ENCODE measurements around the gene COL18A1.
A peak's percentile ranks its signal among the peaks of the same experiment; 100 is the strongest.
"Not testable (repeated sequence)": the region's sequence is repeated elsewhere in the genome, so short reads cannot be mapped to it uniquely, and the experiment has no call there.

Gene COL18A1

GRCh38 chr21:45366931-45367401 is 38.0 kb upstream of the COL18A1 start:
- DNase-seq (ENCODE audit: low read depth, low spot score) = no peak
- no peak overlapping the region for H3K27ac ChIP-seq

DNA sequence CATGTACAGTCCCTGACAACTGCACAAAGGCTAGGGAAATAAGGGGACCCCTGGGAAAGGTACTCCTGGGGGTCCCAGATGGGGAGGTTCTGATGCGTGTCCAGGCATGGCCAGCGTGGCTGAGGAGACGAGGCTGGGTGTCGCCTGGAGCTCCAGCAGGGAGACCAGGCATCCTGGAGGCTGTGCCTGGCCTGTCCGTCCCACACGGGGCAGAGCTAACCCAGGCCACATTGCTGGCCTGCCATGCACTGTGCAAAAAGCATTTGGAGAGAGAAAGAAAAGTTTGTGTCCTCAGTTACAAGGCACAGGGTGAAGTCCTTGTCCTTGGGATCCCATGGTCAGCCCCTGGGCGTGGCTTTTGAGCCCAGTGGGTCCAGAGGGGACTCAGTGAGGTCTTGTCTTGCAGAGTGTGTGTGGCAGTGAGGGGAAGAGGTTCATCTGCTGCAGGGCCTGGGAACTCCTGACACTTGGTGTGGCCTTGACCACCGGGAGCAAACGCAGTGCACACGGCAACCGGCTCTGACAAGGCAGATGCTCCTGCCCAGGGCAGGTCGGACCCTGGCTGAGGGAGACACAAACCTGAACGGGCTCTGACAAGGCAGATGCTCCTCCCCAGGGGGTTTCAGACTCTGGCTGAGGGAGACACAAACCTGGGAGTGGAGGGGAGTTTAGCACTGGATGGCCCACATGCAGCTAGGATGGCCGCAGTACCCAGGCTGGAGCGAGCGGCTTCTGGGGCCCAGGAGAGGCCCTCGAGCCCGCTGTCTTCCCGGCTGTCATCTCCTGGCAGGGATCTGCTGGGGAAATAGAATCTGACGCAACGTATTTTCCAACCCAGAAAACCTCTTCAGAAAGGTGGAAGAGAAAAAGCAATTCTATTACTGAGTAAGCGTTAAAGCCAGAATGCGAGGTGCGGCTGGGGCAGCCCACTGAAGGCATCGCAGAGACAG is 37.3 kb upstream of the COL18A1 start:
- DNase-seq (ENCODE audit: low read depth, low spot score) = no peak
- H3K27ac ChIP-seq = no peak overlapping the region

GRCh38 chr21:45369018-45369417 is 35.9 kb upstream of the COL18A1 start:
- not testable (repeated sequence) for H3K27ac ChIP-seq; DNase-seq (ENCODE audit: low read depth, low spot score)

DNA sequence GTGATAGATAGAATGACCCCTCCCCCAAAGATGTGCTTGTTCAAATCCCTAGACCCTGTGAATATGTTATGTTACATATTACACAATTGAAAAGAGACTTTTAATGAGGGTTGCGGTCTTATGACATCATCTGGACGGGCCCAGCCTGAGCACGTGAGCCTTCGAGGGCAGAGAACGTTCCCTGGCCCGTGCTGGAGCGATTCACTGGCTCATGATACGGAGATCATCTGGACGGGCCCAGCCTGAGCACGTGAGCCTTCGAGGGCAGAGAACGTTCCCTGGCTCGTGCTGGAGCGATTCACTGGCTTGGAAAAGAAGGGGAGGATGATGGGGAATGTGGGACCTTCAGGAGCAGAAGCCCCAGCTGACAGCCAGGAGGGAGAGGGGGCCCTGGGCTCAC is 34.4 kb upstream of the COL18A1 start:
- no peak for DNase-seq (ENCODE audit: low read depth, low spot score)
- H3K27ac ChIP-seq = no peak overlapping the region

DNA sequence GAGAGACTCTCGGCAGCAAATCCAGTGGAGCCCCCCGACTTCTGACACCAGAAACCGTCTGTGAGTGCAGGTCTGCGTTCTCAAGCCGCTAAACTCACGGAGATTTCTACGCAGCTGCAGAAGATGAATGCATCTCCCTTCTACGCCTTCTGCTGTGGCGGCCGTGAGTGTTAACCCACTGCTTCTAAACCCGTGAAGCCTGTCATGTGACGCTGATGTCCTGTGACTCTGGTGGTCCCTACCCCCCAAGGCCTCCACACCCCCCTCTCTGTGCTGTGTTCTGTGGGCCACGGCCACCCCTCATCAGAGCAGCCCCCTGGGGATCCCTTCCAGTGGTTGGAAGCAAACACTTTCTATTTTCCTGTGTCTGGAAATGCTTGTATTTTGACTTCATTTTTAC is 33.9 kb upstream of the COL18A1 start:
- DNase-seq (ENCODE audit: low read depth, low spot score) = no peak
- no peak overlapping the region for H3K27ac ChIP-seq

GRCh38 chr21:45371655-45372054 is 33.3 kb upstream of the COL18A1 start:
- H3K27ac ChIP-seq = no peak overlapping the region
- DNase-seq (ENCODE audit: low read depth, low spot score) = no peak

DNA sequence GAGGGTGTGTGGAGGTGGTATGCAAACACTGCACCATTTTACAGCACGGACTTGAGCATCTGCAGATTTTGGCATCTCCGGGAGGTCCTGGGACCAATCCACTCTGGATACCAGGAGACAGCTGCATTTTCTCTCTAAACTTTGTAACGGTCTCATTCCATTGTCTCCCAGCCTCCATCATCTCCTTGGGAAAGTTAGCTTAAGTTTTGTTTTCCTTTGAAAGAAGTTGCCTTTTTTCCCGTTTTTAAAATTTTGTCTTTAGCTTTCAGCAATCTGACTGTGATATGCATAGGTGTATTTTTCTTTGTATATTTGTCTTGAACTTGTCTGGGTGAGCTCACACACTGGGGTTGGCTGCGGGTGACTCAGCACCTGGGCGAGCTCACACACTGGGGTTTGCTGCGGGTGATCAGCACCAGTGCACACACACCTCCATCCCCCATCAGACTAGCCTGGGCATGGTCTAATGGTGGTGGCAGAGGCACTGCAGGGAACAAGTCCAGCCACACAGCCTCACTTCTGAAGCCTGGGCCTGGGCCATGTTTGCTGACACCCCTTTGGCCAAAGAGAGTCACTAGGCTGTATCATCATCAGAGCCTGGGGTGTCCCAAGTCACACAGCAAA is 32.1 kb upstream of the COL18A1 start:
- peak; percentile 75 for DNase-seq (ENCODE audit: low read depth, low spot score)
- H3K27ac ChIP-seq = peak overlapping the region; percentile 42

GRCh38 chr21:45373991-45374816 is 30.8 kb upstream of the COL18A1 start:
- no peak overlapping the region for H3K27ac ChIP-seq
- no peak for DNase-seq (ENCODE audit: low read depth, low spot score)

GRCh38 chr21:45374826-45375455 is 30.0 kb upstream of the COL18A1 start:
- no peak overlapping the region for H3K27ac ChIP-seq
- DNase-seq (ENCODE audit: low read depth, low spot score) = no peak

- H3K27ac ChIP-seq = no peak overlapping the region
- no peak for DNase-seq (ENCODE audit: low read depth, low spot score)
These were observed 28.3 kb upstream of the COL18A1 start for GRCh38 chr21:45376459-45377324.

GRCh38 chr21:45377325-45377709 is 27.6 kb upstream of the COL18A1 start:
- H3K27ac ChIP-seq = no peak overlapping the region
- no peak for DNase-seq (ENCODE audit: low read depth, low spot score)

- no peak for DNase-seq (ENCODE audit: low read depth, low spot score)
- no peak overlapping the region for H3K27ac ChIP-seq
These were observed 27.1 kb upstream of the COL18A1 start for GRCh38 chr21:45377866-45378257.

GRCh38 chr21:45378258-45378966 is 26.6 kb upstream of the COL18A1 start:
- no peak for DNase-seq (ENCODE audit: low read depth, low spot score)
- H3K27ac ChIP-seq = no peak overlapping the region

GRCh38 chr21:45379171-45379900 is 25.6 kb upstream of the COL18A1 start:
- H3K27ac ChIP-seq = no peak overlapping the region
- no peak for DNase-seq (ENCODE audit: low read depth, low spot score)

DNA sequence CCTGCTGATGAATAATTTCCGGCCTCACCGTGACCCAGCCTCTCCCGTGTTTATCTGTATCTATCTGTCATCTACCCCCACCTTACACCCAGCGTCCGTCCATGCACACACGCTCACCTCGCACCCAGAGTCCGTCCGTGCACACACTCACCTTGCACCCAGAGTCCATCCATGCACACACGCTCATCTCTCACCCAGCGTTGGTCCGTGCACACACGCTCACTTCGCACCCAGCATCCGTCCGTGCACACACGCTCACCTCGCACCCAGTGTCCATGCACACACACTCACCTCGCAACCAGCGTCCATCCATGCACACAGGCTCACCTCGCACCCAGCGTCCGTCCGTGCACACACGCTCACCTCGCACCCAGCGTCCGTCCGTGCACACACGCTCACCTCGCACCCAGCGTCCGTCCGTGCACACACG is 25.0 kb upstream of the COL18A1 start:
- DNase-seq (ENCODE audit: low read depth, low spot score) = no peak
- no peak overlapping the region for H3K27ac ChIP-seq

- no peak for DNase-seq (ENCODE audit: low read depth, low spot score)
- H3K27ac ChIP-seq = no peak overlapping the region
These were observed 24.4 kb upstream of the COL18A1 start for GRCh38 chr21:45380566-45380965.

DNA sequence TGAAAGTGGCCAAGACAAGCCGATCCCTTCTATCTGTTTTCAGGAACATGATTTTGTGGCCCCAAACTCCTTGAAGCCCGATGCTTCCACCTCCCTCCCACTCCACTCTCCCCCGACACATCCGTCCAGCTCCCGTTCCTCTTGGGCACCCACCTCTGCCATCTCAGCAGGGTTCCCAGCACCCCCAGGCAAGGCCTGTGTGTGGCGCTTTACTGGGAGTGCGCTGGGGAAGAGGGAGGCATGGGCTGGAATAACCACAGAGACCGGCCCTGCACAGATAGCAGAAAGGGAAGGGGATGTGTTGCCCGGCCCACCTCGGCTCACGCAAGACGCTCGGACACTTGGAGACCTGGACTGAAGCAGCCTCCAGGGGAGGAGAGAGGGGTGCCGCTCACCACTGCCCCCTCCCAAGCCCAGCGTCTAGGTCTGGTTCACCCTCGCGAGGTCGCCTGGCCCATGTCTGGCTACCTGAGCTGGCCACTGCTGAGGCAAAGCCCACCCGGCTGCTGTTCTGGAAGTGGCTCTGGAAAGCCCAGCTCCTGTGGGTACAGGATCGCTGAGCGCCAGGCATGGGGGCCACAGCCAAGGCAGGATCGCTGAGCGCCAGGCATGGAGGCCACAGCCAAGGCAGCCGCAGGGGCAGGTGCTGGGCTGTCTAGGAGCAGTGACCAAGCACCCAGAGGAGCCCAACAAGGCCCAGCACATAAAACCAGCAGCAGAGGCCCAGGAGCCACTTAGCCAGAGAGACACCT is 23.8 kb upstream of the COL18A1 start:
- no peak overlapping the region for H3K27ac ChIP-seq
- DNase-seq (ENCODE audit: low read depth, low spot score) = no peak

Measured in epithelial cell of prostate (primary cell).